Ammon's horn (tissue), 1 donor: ENCODE results near the gene GALNT7.

Experiments
- DNase-seq: peaks from one replicate; pipeline ENCODE4 v3.0.0-alpha.2; 2016; ENCODE audit warnings: low spot score

The GALNT7 gene

DNA sequence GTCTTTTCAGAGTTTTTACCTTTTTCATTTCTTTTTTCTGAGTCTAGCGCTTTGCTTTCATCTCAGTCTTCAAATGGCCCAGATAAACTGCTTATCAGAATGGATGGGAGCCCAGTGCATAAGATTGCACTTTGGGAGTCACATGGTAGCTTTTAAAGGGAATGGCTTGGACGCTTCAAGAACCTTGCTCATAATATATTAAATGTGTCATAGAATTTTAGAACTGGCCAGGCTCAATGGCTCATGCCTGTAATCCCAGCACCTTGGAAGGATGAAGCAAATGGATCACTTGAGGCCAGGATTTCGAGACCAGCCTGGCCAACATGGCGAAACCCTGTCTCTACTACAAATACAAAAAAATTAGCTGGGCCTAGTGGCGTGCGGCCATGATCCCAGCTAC, 97.1 kb downstream of the GALNT7 start:
- no peak for DNase-seq

DNA sequence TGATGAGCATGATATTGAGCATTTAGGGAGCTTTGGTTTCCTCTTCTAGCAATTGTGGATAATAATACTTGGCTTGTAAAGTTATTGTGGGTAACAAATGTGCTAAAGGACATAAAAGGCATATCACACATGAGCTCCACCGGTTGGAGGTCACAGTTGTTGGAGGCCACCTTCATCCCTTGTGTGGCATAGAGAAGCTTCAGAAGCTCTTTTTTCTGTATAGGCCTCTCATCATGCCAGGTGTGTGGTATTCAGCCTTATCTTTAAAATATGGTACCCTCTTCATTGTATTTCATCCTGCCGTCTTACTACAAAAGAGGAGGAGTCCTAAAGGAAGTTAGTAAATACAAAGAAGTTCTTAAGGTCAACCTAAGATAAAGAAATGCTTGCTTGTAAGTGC, 99.1 kb downstream of the GALNT7 start:
- no peak for DNase-seq

DNA sequence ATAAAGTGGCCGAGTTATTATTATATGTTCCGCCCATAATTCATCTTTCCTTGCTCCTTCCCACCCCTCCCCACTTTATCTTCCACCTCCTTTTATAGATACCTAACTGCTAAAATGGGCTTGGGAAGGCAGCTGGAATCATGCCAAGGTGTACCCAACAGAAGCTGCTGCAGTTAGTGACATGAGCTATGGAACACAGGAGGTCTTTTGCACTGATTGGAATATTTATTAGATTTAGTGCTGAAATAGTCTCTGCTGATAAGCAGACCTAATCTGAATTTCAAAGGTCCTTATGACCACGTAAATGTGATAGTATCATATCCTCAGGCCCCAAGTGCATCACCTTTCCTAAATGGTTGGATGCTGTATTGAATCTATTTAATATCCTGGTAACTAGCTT, 100.7 kb downstream of the GALNT7 start:
- DNase-seq, result no peak

DNA sequence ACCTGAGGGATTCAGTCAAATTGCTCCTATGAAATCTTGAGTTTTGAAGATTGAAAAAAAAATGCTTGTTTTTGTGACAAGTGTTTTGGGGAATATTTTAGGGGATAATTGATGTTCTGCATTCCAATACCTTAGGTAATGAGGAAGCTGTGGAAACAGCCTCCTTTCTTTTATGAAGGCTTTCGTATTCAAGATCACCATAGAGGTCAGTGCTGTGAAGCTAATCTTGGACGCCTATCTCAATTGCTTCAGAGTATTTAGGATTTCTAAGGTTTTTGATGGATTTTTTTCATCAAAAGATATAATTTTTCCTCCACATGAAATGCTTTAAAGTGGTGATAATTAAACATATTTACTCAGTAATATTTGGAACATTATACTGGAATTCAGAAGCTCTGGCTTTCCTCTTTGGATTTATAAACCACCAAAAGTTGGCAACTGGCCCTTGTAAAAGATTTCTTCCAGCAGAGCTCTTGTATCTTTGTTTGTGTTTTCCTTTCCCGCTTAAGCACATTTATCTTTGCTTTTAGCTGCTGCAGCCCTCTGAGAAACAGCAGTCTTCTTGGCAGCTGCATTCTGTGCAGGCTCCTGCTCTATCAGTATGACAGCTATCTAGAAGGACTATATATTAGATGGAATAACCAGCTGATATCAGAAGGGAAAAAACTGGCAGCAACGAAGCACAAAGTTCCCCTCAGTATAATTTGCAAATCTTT, 101.9 kb downstream of the GALNT7 start:
- peak; percentile 8 for DNase-seq

DNA sequence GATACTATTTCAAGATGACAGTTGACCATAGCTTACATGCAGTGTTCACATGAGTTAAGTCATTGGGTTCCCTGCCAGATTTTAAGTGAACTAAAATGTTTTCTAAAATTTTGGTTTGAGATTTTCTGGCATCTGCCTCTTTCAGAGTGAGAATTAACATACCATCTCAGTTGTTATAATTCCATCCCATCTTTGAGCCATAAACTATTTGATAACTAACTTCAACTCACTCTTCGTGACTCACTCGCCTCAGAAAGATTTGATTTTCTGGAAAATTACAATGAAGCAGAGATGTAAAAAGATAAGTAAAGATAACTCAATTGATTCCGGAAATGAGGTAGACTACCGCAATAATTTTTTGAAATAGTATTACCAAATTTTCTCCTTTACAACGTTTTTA, 103.7 kb downstream of the GALNT7 start:
- no peak for DNase-seq

DNA sequence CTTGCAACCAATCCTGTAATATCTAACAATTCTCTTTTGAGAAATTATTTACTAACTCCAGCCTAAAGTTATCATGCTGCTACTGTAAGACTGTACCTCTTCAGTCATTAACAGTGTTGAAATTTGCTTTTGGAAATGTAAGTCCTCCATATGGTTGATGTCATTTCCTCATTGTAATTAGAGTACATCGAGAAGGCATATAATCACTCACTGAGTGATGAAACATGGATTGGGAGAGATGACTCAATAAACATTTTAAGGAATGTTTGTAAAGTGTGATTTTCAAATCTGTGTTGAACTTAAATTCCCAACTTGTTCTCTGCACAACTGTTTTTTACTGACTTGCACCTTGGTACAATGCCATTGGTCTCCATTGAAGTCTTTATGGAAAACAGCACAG, 104.4 kb downstream of the GALNT7 start:
- DNase-seq, result no peak

DNA sequence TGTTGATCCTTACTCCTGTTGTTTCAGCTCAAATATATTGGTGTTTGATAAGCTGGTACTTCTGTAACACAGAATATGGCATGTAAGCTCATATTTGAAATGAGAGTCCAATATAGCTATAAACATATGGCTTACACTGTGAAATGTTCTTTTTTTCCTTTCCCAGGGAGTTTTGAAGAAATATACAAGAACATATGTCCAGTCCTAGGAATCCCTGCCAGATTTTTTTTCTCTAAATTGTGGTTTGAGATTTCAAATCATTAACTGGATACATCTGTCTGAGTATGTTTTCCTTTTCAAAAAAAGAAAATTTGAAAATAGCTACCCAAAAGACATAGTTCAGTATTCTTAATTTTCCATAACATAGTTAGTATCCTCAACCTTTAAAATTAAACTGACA, 105.3 kb downstream of the GALNT7 start:
- no peak for DNase-seq

DNA sequence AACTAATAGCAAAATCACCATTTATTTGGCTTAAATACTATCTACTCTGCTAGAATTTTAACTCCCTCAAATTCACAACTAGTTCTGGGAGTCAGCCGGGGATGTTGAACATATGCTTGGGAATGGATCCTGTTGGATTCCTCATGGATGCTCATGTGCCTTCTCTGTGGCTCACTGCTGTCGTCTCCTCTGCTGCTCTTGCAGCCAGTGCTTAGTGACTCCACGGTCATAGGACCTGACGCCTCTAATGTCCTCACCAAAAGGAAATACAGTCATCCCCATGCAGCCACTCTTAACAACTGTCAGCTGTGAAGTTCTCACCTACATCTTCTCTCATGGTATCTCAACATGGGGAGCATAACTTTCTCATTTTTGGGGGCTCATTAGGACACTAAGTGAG, 106.1 kb downstream of the GALNT7 start:
- no peak for DNase-seq

DNA sequence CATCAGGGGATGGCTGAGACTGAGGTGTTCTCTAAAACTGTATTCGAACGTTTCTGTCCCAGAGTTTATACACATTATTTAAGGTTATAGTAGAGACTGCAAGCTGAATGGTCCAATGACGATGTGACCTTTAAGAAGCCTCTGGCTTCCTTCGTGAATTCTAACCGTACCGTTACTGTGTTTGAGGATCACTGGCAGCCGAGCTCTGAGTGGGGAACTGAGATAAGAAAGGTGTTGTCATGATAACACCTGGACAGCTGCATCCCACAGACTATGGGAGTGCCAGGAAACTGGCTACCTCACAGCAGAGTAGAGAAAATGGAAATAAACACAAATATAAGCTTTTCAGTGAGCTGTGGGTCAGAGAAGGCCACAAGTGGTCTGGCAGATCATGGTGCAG, 106.5 kb downstream of the GALNT7 start:
- DNase-seq, result no peak

DNA sequence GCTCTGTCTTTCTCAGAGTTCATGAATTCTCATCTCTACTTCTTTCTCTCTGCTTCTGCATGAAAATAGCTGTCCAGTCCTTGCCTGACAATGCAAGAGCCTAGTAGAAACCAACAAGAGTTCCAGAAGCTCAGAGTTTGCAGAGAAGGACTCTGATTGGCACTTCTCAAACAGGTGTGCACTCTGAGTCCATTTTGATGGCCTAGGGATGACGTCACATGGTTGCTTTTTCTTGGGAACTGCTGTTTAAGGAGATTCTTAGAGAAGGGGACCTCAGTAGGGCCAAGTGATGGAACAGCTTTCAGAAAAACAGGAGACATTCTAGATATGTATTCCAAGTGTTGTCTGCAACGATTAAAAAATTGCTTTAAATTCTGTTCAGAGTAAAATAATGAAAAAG, 108.7 kb downstream of the GALNT7 start:
- DNase-seq, result no peak

DNA sequence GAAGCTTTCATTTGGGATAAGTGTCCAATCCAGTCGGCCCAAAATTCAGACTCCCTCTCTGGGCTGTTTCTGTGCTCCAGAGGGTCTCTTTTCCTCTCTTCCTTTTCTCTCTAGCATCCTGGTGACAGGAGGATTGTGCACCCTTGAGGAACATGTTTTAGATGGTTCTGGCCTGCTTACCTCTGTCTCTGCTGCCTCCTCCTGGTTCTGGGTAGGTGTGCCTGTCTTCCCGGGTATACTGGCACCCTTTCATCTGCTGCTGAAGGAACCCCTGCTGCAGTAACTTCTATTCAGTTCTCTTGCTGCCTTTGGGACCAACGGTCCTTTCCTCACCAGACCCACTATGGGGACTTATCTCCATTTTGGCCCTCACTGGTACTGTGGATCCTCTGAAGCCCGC, 112.4 kb downstream of the GALNT7 start:
- no peak for DNase-seq

DNA sequence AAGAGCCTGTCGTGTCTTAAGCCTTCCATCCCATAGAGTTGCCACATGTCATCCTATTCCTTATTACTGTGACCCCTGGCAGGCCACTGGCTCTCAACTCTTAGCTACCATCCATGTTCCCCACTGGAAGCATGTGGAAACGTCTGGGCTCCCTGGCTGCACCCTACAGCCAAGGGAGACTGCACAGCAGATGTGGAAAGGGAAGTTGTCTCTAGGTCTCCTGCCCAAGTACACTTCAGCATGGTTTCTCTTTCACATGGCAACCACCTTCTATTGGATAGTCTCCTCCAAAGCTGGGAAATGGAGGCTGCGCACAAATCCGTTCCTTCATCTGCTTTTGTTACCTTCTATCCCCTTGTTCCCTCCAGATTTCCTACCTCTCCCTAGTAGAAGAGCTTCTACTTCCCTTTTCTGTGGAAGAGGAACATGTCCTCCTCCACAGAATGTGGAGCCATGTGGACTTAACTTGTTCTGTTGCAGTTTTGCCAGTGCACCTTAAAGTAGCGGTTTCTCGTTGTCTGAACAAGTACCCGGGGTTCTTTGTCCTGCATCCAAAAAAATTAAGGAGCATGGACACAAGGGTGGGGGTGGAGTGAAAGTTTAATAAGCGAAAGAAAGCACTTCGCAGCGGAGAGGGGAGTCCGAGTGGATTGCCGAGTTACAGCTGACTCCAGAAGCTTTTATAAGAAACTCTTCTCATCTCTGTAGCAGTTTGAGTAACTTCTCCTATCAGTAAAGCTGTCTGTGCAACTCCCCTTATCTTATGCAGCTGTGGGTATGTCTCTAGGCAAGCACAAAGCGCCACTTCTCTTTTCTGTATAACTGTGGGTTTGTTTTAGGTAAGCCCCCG, 113.0 kb downstream of the GALNT7 start:
- no peak for DNase-seq

DNA sequence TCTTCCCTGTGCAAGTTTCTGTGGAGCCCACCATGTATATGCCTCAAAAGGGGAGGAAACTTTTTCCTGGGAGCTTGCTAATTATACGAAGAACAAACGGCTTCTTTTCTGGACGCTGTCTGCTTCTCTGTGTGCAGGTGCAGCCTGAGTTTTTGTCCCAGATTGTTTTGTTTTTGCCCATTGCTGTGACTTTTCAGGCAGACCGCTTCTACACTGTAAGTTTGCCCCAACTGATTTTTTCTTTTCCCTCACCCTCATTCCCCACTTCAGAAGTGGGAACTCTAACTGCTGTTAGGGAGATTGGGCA, 113.6 kb downstream of the GALNT7 start:
- DNase-seq, result no peak

DNA sequence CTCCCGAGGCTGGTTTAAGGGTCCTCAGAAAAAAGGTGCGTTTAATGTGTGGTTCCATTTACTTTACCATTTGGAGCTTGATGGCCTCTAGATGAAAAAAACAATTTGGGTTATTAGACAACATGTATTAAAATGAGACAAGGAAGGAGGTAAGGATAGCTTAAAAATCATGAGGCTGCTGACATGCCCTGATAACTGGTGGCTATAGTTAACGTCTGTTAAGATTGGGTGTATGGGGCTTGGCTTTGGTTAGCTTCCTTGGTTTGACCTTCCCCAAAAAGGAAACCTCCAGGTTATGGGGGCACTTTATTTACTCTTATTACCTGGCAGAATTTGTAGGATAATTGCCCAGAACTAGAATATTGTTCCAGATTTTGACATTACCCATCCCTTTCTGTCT, 114.0 kb downstream of the GALNT7 start:
- DNase-seq, result no peak

DNA sequence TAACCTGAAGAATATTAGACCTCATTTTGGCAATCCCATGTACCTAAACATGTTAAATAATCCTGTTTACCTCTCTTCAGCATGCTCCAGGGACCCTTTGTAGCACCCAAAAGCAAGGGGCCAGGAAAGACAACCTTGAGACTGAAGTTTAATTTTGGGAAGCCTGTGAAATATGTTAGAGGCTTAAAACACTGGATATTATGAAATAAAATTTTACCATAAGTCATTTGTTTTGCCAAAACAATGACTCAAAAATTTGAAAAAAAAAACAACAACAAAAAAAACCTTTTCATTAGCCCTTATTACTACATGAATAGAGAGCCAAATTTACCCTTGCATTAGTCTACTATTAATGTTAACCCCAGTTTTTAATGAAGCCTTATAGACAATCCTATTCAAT, 115.9 kb downstream of the GALNT7 start:
- no peak for DNase-seq

DNA sequence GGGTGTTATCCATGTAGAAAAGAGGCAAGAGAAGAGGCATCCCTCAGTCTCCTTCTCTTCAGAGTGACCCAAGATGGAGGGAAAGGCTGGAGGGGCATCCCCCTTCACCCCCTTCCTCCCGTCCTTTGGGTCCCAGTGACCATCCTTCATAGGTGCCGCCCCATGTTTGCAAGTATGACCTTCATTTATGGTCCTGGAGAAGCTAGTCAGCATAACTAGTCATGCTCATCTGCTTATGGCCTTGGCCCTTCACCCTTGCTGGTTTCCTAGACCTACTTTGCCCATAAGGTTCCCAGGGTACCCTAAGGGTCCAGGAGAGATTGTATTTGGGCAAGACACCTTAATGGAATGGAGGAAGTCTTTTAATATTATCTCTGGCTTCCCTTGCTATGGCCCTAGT, 118.9 kb downstream of the GALNT7 start:
- no peak for DNase-seq

DNA sequence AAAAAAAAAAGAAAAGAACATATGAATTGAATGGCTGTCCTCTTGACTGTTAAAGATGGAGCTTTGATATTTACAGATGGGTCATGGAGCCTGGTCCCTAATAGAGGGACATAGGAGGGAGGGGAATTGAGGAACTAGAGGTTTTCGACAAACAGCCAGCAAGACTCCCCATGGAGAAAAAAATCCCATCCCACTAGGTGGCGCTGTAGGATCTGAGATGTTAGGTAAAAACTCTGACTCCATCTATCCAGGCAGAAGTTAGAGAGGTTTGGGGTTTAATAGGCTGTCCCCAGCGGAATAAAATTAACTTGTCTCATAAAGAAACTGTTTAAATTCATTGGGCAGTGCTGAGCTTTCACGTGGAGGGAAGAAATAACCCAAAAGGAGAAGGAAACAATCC, 119.7 kb downstream of the GALNT7 start:
- peak; percentile 46 for DNase-seq

DNA sequence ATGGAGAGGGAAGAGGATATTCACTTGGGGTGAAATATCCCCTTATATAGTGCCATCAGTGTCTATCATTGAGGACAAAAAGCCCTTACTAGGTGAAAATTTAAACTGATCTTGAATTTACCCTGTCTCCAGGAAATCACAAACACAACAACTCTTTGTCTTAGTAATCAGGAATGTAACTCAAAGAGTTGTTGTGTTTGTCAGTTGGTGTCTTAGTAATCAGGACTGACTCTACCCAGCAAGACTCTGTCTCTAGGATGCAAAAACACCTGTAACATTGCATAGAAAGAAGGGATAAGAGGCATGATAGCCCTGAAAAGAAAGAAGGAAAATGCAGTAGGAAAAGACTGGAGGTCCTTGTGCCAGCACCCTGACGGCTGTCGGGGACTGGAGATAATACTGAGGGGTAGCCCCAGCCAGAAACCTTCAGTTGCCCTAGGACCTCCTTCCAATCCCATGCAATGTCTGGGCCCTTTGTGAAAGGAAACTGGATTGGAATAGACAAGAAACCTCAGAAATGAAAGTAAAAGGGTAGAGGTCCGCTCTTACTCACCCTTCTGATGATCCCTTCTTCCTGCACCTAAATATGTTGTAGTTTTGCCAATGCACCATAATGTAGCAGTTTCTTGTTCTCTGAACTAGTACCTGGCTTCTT, 120.2 kb downstream of the GALNT7 start:
- no peak for DNase-seq

DNA sequence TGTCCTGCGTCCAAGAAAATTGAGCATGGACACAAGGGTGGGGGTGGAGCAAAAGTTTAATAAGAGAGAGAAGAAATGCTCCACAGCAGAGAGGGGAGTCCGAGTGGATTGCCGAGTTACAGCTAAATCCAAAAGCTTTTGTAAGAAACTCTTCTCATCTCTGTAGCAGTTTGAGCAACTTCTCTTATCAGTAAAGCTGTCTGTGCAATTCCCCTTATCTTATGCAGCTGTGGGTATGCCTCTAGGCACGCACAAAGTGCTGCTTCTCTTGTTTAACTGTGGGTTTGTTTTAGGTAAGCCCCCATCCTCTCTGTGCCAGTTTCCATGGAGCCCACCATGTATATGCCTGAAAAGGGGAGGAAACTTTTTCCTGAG, 120.7 kb downstream of the GALNT7 start:
- no peak for DNase-seq

DNA sequence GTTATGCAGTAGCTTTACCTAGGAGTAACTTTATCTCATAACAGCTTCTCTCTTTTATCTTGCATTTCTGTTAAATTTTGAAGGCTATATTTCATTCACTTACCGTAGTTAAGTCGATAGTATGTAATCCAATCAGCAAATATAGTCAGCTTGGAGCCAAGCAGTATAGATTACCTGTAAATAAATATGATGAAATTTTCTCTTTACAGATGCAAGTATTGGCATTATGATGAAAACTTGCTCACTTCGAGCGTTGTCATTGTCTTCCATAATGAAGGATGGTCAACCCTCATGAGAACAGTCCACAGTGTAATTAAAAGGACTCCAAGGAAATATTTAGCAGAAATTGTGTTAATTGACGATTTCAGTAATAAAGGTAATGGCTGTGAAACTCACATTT, 123.3 kb downstream of the GALNT7 start:
- DNase-seq, result no peak

DNA sequence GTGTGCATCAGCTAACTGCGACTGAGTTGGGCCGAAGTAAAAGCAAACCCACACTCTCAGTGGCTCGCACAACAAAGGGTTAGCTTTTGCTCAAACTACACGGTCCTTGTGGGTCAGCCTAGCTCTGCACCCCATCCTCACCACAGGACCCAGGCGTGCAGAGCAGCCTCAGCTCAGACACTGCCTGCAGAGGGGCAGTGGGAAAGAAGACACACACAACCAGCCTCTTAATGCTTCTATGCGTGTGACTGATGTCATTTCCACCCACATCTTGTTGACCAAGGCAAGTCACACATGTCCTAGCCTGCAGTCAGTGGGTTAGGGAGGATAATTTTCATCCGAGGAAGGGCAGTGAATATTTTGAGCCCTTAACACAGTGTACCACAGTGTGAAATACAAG, 125.1 kb downstream of the GALNT7 start:
- no peak for DNase-seq

DNA sequence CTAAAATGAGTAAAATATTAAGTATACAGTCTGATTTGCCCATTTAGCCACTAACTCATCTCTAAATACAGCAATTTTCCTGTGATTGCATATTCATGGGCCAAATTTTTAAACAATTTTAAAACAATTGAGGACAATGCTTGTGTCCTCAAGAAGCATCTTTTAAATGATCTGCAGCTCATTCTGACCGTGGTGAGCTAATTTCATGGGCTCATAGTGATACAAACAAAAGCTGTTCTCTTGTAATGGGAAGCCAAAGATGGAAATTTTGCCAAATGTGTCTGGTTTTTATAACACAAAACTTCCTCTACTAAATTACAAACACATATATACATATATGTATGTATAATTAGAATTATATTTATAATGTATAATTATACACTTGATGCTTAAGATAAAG, 125.8 kb downstream of the GALNT7 start:
- DNase-seq, result no peak

DNA sequence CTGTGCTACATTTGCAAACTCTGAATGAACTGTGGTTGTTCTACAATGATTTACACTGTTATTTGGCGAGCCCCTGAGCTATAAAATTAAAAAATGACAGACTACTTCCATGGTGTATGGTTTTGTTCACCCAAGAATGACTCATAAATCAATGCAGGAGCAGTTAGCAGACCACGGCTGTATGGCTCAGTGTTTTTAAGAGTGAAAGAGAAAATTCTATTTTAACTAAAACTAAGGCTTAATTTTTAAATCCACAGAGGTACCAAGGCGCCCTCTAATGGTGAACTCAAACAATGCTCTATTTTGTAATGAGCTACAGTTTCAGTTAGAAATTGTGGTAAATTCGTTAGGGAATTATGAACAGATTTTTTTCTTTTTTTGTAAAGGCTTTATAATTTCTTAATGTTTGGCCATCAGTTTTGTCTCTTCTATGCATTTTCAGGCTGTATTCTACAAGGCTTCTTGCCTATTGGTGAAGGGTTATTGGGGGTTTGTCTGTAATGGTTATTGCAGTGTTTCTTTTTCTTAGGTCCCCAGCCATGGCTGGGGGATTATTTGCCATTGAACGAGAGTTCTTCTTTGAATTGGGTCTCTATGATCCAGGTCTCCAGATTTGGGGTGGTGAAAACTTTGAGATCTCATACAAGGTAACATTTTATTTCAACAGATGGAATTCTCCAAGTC, 133.0 kb downstream of the GALNT7 start:
- DNase-seq, result peak; percentile 14
